GM23338 (cell line): Measurements from ENCODE around the gene RHBDD1. TPM values are rescaled to one million over a fixed set of nuclear protein-coding genes. Genes with fewer than 3 reads are reported as not detected.

Experiments
- ATAC-seq: fragments of 200-7000 bp; cut with Tn5 transposase; 3 replicates; pipeline ENCODE4 v1.9.1; 2020
- DNase-seq: peaks from one replicate; pipeline ENCODE4 v3.0.0-alpha.2; 2015; ENCODE audit warnings: low spot score
- H2AFZ ChIP-seq: fragments of 200-600 bp; sonication (generic); 2 replicates; pipeline ENCODE4 v1.8.0; 2016; ENCODE audit warnings: antibody characterized with exemption, mild to moderate bottlenecking, moderate library complexity
- H3F3A ChIP-seq: fragments of 200-600 bp; sonication (generic); replicated peaks from 2 replicates; pipeline ENCODE4 v1.8.0; 2017; ENCODE audit warnings: antibody characterized with exemption, mixed run types, low read depth
- H3K27ac ChIP-seq: fragments of 200-600 bp; sonication (generic); 2 replicates; pipeline ENCODE4 v1.6.1; 2016; ENCODE audit warnings: low read depth
- H3K27me3 ChIP-seq: fragments of 200-600 bp; sonication (generic); 2 replicates; pipeline ENCODE4 v1.8.0; 2016; ENCODE audit warnings: mild to moderate bottlenecking, mixed run types, moderate library complexity; ENCODE audit not compliant: insufficient read depth
- H3K36me3 ChIP-seq: fragments of 200-600 bp; sonication (generic); 2 replicates; pipeline ENCODE4 v1.8.0; 2016; ENCODE audit warnings: mild to moderate bottlenecking; ENCODE audit not compliant: insufficient read depth
- H3K4me1 ChIP-seq: fragments of 200-600 bp; sonication (generic); 2 replicates; pipeline ENCODE4 v1.8.0; 2016; ENCODE audit warnings: mild to moderate bottlenecking, moderate library complexity; ENCODE audit not compliant: insufficient read depth
- H3K4me2 ChIP-seq: fragments of 200-600 bp; sonication (generic); 2 replicates; pipeline ENCODE4 v1.7.1; 2017; ENCODE audit warnings: mixed run types
- H3K4me3 ChIP-seq: fragments of 200-600 bp; sonication (generic); 2 replicates; pipeline ENCODE4 v1.6.1; 2016; ENCODE audit warnings: mixed run types
- H3K79me2 ChIP-seq: fragments of 200-600 bp; sonication (generic); replicated peaks from 2 replicates; pipeline ENCODE4 v1.8.0; 2017; ENCODE audit warnings: mild to moderate bottlenecking; ENCODE audit not compliant: insufficient read depth
- H3K9me2 ChIP-seq: fragments of 200-600 bp; sonication (generic); 2 replicates; pipeline ENCODE4 v1.8.0; 2017; ENCODE audit not compliant: insufficient read depth
- H4K20me1 ChIP-seq: fragments of 200-600 bp; sonication (generic); replicated peaks from 2 replicates; pipeline ENCODE4 v1.8.0; 2017; ENCODE audit warnings: mild to moderate bottlenecking; ENCODE audit not compliant: insufficient read depth
- H3K27ac Mint-ChIP-seq: 2 replicates; pipeline ENCODE4 v1.8.0; 2020; ENCODE audit warnings: inconsistent platforms, mild to moderate bottlenecking, moderate library complexity, mixed read lengths
- H3K27me3 Mint-ChIP-seq: 3 replicates; pipeline ENCODE4 v1.8.0; 2022; ENCODE audit warnings: low read depth, mild to moderate bottlenecking, moderate library complexity, mixed read lengths, inconsistent platforms; ENCODE audit not compliant: insufficient read depth, poor library complexity
- H3K36me3 Mint-ChIP-seq: 3 replicates; pipeline ENCODE4 v1.8.0; 2021; ENCODE audit warnings: low read depth, mild to moderate bottlenecking, inconsistent platforms, moderate library complexity, mixed read lengths
- H3K4me1 Mint-ChIP-seq: 3 replicates; pipeline ENCODE4 v1.8.0; 2020; ENCODE audit warnings: mild to moderate bottlenecking, inconsistent platforms, mixed read lengths
- H3K4me3 Mint-ChIP-seq: 3 replicates; pipeline ENCODE4 v1.8.0; 2021; ENCODE audit warnings: moderate library complexity, mild to moderate bottlenecking, inconsistent platforms, mixed read lengths
- H3K9me3 Mint-ChIP-seq: 3 replicates; pipeline ENCODE4 v1.8.0; 2020; ENCODE audit warnings: moderate library complexity, mild to moderate bottlenecking, inconsistent platforms, mixed read lengths
- CTCF ChIP-seq, 2 experiments: fragments of 200-600 bp in 1 of 2; sonication (generic) in 1 of 2; conservative IDR thresholded peaks; 2 replicates each; pipeline versions ENCODE4 v1.5.1 to v1.6.1; 2016 to 2017; ENCODE audit warnings: antibody characterized with exemption in 2 of 2, low read depth in 2 of 2, mild to moderate bottlenecking in 2 of 2, moderate library complexity in 1 of 2
- ETS1 ChIP-seq: IDR thresholded peaks from 2 replicates; pipeline ENCODE4 v1.6.1; 2016; ENCODE audit warnings: antibody characterized with exemption
- EZH2 ChIP-seq: fragments of 200-600 bp; sonication (generic); IDR thresholded peaks from one replicate; pipeline ENCODE4 v1.8.0; 2017; ENCODE audit warnings: antibody characterized with exemption, mild to moderate bottlenecking, low read depth; ENCODE audit not compliant: unreplicated experiment
- EZH2phosphoT487 ChIP-seq: fragments of 200-600 bp; sonication (generic); IDR thresholded peaks from one replicate; pipeline ENCODE4 v1.8.1; 2018; ENCODE audit warnings: antibody characterized with exemption; ENCODE audit not compliant: unreplicated experiment
- JUNB ChIP-seq: IDR thresholded peaks from one replicate; pipeline ENCODE4 v1.6.1; 2016; ENCODE audit warnings: antibody characterized with exemption; ENCODE audit not compliant: unreplicated experiment
- NANOG ChIP-seq: IDR thresholded peaks from 2 replicates; pipeline ENCODE4 v1.6.1; 2016; ENCODE audit warnings: antibody characterized with exemption, borderline replicate concordance
- POLR2AphosphoS5 ChIP-seq: IDR thresholded peaks from 2 replicates; pipeline ENCODE4 v1.6.1; 2016; ENCODE audit warnings: antibody characterized with exemption, low read depth
- REST ChIP-seq: IDR thresholded peaks from one replicate; pipeline ENCODE4 v1.6.1; 2018; ENCODE audit warnings: antibody characterized with exemption; ENCODE audit not compliant: unreplicated experiment
- STAT1 ChIP-seq: IDR thresholded peaks from one replicate; pipeline ENCODE4 v1.6.1; 2016; ENCODE audit warnings: antibody characterized with exemption; ENCODE audit not compliant: unreplicated experiment
- ZNF114 ChIP-seq: fragments of 250-450 bp; sonication (Bioruptor Pico); IDR thresholded peaks from 2 replicates; pipeline ENCODE4 v1.5.0; 2020; ENCODE audit warnings: mild to moderate bottlenecking, moderate library complexity
- ZNF331 ChIP-seq: fragments of 250-450 bp; sonication (Bioruptor Pico); IDR thresholded peaks from 2 replicates; pipeline ENCODE4 v1.5.0; 2020; ENCODE audit warnings: low read depth, mild to moderate bottlenecking, moderate library complexity
- ZNF462 ChIP-seq: fragments of 250-450 bp; sonication (Bioruptor Pico); IDR thresholded peaks from 2 replicates; pipeline ENCODE4 v1.5.0; 2020; ENCODE audit warnings: mild to moderate bottlenecking, moderate library complexity
- polyA plus RNA-seq: library from polyadenylated mRNA; unstranded; fragments of >200 nt; fragmentation: Nextera tagmentation; extraction: Ambion mirVana; gene quantifications from 2 replicates; pipeline ENCODE4 v1.2.1, GENCODE V29; 2016
- total RNA-seq: library from RNA; depleted of rRNA; stranded (reverse); fragments of >200 nt; shearing (Covaris generic); gene quantifications from 2 replicates; pipeline ENCODE4 v1.2.3, GENCODE V29; 2014

The RHBDD1 gene
- total and polyA plus RNA-seq, 2 experiments from 2014 or later = 7.3 to 13.0 TPM

GRCh38 chr2:226836548-226836885, 663 bp downstream of the RHBDD1 start:
- Histone ChIP-seq H2AFZ (peak overlapping the region; percentile 87), H3F3A (peaks cover 10% of the 10 kb centered on the region; the same call in 1 of the 2 replicates), H3K79me2 (peaks cover 22% of the 10 kb centered on the region), H3K27ac (peak overlapping the region; percentile 95), H3K4me2 (peak overlapping the region; percentile 76), H3K9me2 (no peaks in the 10 kb centered on the region), H3K36me3 (no peaks in the 10 kb centered on the region), H4K20me1 (no peaks in the 10 kb centered on the region; the same call in 1 of the 2 replicates), H3K4me1 (peaks cover 16% of the 10 kb centered on the region), H3K4me3 (peak overlapping the region; percentile 53), H3K27me3 (peaks cover 9% of the 10 kb centered on the region; the same call in 1 of the 2 replicates)
- peak overlapping the region; percentile 89 for H3K4me3 Mint-ChIP-seq
- TF ChIP-seq EZH2phosphoT487 = no peak
- no peak for TF ChIP-seq EZH2
- no peak for TF ChIP-seq ZNF462 (CRISPR knock-in tag)
- no peak for TF ChIP-seq CTCF (conservative IDR thresholded peaks at IDR 0.05; ENCODE audit: low read depth in 2 of 2)
- no peak for TF ChIP-seq REST
- TF ChIP-seq STAT1 = no peak
- TF ChIP-seq NANOG = no peak
- TF ChIP-seq ETS1 = no peak
- TF ChIP-seq ZNF114 (CRISPR knock-in tag) = no peak
- no peak for TF ChIP-seq POLR2AphosphoS5
- no peak for TF ChIP-seq JUNB
- no peak for TF ChIP-seq ZNF331
- H3K4me1 Mint-ChIP-seq = peaks cover 15% of the 10 kb centered on the region
- DNase-seq (no peak), ATAC-seq (no peak)
- peak overlapping the region; percentile 98 for H3K27ac Mint-ChIP-seq
- peaks cover 5% of the 10 kb centered on the region for H3K27me3 Mint-ChIP-seq
- H3K9me3 Mint-ChIP-seq = no peaks in the 10 kb centered on the region; the same call in 2 of the 3 replicates
- peaks cover 15% of the 10 kb centered on the region; the same call in 2 of the 3 replicates for H3K36me3 Mint-ChIP-seq
